CD4-positive, alpha-beta T cell treated with Interleukin-2 at 100 ng/mL for 4 hours (primary cell): Measurements from ENCODE around the gene GNAZ.
"Not testable (repeated sequence)": the region's sequence is repeated elsewhere in the genome, so short reads cannot be mapped to it uniquely, and the experiment has no call there.

ENCODE experiments used
- DNase-seq: peaks from one replicate; pipeline ENCODE4 v3.0.0-alpha.2; 2020; ENCODE audit warnings: low spot score

Gene GNAZ

DNA sequence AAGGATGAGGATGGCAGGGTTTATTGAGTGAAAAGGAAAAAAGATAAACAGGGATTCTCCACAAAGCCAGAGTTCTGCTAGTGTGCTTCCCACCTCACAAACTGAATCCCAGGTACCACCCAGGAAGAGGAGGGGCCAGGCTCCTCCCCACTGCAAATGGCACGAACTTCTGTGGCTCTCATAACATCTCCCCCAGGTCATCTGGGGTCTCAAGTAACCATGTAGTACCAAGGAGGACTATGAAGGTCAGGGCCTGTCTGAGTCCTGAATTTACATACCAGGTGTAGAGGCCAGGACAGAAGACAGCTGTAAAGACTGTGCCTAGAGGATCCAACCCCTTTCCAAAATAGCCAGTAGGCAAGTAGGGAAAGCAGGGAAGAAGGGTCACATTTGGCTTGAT is 25.7 kb upstream of the GNAZ start:
- DNase-seq, result no peak

DNA sequence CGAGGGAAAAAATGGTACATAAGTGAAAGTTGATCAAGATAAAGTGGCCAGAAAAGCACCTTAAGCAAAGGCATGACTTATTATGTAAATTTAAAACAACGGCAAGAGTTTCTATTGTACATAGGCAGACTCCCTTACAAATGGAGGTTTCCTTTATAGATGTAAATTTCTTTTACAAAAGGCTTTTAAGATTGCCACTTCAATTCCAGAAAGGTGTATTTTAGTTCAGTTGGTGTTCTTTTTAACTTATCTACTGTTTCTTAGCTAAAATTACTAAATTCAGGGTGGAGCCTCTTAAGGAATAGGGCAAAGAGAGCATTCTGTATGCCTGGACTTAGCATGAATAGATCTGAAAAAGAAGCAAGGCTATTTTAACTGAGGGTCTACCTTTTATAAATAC is 24.9 kb upstream of the GNAZ start:
- no peak for DNase-seq

DNA sequence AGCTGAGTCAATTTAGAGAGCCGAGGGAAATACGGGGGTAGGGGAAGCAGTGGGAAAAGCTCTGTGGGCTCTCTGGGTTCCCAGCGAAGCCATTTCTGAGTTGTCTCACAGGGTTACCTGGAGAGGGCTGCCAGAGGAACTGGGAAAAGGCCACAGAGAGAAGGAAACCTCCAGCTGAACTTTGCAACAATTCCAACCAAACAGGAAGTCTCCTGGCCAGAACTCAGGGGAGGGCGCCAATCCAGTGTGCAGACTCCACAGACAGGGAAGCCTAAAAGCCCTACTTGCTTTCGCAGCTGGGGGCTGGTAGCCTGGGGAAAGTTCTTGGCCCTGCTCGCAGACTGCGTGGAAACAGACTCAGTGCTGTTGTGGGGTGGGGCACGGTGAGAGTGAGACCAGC is 23.1 kb upstream of the GNAZ start:
- DNase-seq, result no peak

DNA sequence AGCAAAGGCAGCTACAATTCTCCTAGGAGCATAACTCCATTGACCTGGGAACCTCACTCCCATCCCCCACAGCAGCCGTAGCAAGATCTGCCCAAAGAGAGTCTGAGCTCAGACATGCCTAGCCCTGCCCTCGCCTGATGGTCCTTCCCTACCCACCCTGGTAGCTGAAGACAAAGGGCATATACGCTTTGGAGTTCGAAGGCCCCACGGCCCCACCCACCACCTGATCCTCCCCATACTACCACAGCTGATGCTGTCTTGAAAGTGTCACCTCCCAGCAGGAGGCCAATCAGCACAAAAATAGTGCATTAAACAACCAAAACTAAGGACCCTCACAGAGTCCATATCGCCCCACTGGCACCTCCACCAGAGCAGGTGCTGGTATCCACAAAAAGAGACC is 22.6 kb upstream of the GNAZ start:
- no peak for DNase-seq

DNA sequence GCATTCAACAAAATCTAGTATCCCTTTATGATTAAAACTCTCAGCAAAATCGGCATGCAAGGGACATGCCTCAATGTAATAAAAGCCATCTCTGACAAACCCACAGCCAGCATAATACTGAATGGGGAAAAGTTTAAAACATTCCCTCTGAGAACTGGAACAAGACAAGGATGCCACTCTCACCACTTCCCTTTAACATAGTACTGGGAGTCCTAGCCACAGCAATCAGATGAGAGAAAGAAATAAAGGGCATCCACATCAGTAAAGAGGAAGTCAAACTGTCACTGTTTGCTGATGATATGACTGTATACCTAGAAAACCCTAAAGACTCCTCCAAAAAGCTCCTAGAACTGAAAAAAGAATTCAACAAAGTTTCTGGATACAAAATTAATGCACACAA is 19.8 kb upstream of the GNAZ start:
- not testable (repeated sequence) for DNase-seq

DNA sequence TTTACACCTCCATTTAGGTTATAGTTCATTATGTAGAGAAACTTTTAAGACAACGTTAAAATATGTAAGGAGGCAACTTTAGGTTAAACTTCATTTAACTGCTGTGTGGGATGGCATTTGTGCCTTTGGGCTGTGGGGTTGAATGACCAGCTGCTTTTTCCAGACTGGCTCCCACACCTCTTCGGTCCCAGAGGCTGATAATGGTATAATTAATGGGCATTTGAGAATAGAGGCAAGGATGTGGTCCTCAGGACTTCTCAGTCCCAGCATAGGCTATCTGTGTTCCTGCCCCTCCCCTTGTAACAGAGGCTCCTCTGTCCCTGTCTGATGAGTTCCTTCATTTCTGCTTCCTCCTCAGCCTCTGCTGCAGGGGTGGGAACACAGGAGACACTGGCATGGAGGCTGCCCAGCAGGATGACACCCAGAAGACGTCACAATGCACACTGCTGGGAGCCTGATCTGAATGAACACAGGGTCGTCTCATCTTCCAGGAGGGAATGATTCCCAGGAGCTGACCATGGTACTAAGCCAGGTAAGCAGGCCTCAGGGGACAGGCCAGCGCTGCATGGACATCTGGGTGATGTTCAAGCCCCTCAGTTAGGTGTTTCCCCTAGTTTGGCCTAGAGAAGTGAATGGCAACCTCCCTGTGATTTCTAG is 17.1 kb upstream of the GNAZ start:
- no peak for DNase-seq

GRCh38 chr22:23053912-23054530 is 16.3 kb upstream of the GNAZ start:
- no peak for DNase-seq

DNA sequence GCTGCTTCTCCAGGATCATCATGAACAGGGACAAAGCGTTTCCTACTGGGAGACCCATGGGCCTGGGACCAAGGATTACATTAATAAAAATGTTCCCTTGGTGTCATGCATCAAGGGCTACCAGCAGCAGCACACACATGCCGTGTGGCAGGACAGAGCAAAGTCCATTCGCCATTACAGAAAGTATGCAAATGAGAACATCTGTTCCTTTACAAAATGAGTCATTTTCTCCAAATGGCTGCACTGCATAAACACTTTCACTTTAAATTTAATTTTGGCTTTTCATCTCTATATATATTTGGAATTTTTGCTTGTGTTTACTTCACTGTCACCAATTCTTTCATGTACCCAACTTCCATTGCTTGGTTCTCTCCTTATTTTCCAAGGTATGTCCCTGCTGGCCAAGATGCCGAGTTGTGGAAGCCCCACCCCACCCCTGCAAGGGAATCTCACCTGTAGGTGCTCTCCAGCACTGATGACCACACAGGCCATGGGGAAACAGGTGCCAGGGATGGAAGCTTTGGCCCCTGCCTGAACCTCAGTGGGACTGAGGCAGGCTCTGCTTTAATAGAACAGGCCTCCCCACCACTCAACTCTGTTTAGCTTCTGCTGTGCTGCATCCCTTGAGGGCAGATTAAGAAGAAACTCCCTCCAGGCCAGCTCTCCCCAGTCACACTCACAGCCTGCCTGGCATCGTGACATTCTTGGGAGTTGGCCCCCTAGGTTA is 15.6 kb upstream of the GNAZ start:
- no peak for DNase-seq

GRCh38 chr22:23055449-23056179 is 14.7 kb upstream of the GNAZ start:
- no peak for DNase-seq

- DNase-seq, result no peak
These were observed 13.0 kb upstream of the GNAZ start for GRCh38 chr22:23057331-23057730.

GRCh38 chr22:23058063-23058462 is 12.3 kb upstream of the GNAZ start:
- DNase-seq, result no peak

DNA sequence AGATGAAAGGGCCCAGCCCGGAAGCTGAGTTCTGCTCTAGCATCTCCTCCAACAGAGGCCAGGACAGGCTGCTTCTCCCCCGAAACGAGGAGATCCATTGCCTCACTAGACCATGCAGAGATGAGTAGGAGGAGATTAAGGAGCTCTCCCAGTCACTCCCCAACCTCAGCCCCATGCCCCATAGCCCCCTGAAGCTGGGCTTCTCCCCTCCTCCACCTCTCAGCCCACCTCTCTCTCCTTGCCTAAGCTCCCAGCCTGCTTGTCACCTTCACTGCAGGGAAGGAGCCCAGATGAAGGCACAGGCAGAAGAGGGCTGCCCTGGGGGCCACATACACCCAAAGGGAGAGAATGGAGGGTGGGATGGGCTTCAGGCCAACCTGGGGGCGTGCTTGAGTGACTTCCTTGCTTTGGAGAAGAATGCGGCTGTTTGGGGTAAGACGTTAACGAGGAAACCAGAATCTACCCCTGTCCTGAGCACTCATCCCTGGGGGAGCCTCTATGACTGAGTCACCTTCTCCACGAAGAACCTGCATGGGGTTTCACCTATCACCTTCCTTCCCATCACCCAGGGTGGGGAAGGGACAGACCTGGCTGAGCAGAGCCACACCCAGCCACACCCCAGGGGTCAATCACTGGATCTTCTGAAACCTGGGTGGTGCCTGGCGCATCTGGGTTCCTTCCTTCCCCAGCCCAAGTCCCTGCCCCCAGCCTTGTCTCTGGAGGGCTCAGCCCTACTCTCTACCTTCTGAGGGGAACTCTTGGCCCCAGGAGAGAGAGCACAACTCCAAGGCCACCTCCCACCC is 11.6 kb upstream of the GNAZ start:
- DNase-seq, result no peak

GRCh38 chr22:23059284-23059948 is 10.9 kb upstream of the GNAZ start:
- DNase-seq, result no peak

GRCh38 chr22:23060612-23061400 is 9.5 kb upstream of the GNAZ start:
- DNase-seq, result no peak

- no peak for DNase-seq
These were observed 8.6 kb upstream of the GNAZ start for GRCh38 chr22:23061471-23062280.

DNA sequence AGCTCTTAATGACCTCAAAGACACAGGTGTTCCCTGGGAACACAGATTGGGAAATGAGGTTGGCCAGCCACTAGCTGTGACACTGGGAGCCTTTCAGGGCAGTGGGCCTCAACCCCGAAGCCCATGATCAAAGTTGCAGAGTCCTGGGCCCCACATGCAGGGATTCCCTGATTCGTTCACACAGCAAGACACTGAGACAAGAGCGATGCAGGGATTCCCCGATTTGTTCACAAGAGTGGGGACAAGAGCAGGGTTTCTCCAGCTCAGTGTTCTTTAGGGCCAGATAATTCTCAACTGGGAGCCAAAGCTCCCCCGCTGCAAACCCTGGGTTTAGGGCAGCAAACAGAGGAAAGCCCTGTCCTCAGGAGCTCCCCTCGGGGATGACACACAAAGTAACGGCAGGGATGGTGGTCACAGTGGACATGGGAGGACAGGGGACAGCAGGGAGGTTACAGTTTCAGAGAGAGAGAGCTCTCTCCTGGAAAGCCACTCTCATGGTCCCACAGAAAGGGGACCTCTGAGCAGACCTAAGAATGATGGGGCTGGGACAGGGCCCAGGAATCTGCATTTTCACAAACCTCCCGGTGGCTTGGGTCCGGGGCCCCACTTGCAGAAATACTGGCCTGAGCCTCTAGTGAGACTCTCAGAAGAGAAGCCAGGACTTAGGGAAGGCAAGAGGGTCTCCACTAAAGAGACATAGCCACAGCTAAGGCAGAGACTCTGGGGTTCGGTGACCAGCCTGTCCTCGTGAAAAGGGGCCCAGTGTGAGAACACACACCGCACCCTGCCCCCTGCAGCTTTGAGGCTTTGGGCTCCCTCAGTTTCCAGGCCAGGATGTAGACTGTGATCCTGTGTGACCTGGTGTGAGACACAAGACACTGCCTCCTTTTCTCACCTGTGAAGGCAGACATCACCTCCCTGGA is 7.4 kb upstream of the GNAZ start:
- no peak for DNase-seq

DNA sequence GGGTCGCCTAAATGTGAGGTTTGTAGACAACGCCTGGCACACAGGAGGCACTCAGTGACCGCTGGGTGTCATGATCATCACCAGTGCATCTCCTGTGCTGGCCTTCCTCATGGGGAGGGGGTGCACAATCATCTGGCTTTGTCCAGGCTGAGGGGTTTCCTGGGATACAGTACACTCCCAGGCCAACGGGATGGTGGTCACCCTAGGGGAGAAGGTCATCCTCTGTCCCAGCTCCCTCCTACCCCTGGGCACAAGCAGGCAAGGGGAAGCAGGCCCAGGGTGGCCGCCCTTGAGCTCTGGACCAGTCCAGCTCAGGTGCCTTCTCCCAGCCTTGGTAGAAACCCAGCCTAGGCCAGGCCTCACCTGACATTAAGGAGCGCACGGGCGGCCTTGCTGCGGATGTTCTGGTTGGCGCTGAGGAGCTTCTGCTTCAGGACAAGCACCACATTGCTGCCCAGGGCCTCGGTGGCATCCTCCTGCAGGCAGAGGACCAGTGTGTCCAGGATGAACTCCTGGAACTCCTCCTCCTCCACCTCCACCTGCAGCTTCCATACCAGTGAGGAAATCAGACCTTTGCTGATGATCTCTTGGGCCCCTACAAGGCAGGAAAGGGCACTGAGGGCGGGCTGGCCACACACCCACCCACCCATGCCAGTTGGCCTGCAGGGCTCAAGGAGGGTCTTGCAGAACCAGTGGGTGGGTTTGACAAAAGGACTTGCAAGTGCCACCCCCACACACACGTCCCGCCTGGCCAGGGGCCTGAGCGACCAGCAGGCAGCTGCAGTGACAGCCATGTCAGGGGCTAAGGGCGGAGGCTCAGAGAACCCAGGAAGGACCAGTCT is 6.6 kb upstream of the GNAZ start:
- DNase-seq, result no peak
